Ureter (tissue), 1 donor: ENCODE results near the gene ST6GALNAC4. TPM values are rescaled to one million over a fixed set of nuclear protein-coding genes. Genes with fewer than 3 reads are reported as not detected.

ENCODE experiments used
- DNase-seq: peaks from one replicate; pipeline ENCODE4 v3.0.0-alpha.2; 2020; ENCODE audit warnings: low spot score
- total RNA-seq: library from RNA; stranded (reverse); gene quantifications from one replicate; pipeline ENCODE4 v1.2.4, GENCODE V29; 2023
- donor health status: DM: yes; HTN: yes; CAD: no.

The ST6GALNAC4 gene
- total RNA-seq, 1 donor from 2014 or later = 25.8 TPM

GRCh38 chr9:127912296-127912695 lies 4.5 kb downstream of the ST6GALNAC4 start:
- DNase-seq = no peak

DNA sequence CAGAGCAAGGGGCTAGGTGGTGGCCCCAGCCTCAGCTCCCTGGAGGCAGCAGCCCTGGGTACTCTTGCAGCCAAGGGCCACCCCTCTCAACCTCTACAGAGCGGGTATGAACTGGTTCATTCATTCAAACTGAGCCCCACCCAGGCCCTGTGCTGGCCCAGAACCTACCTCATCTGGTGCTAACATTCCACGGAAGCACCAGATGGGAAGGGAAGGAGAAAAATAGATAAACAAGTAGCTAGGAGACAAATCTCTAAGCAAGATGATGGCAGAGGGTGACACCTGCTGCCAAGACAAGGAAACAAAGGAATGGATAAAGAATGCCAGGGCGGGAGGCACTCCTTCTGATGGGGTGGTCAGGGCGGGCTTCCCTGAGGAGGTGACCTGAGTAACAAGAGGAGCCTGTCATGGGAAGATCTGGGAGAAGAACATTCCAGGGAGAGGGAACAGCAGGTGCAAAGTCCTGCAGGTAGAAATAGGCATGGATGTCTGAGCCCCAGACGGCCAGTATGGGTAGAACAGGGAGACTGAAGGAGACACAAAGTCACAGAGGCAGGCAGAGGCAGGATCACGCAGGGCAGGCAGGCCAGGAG lies 6.1 kb downstream of the ST6GALNAC4 start:
- no peak for DNase-seq

- no peak for DNase-seq
Observed at GRCh38 chr9:127909839-127910273, 7.0 kb downstream of the ST6GALNAC4 start.

- DNase-seq = no peak
Observed at GRCh38 chr9:127908660-127908926, 8.2 kb downstream of the ST6GALNAC4 start.

GRCh38 chr9:127907867-127908659 lies 8.8 kb downstream of the ST6GALNAC4 start:
- no peak for DNase-seq

GRCh38 chr9:127905788-127906191 lies 11.1 kb downstream of the ST6GALNAC4 start:
- DNase-seq = no peak

- no peak for DNase-seq
Observed at GRCh38 chr9:127905004-127905728, 11.7 kb downstream of the ST6GALNAC4 start.

DNA sequence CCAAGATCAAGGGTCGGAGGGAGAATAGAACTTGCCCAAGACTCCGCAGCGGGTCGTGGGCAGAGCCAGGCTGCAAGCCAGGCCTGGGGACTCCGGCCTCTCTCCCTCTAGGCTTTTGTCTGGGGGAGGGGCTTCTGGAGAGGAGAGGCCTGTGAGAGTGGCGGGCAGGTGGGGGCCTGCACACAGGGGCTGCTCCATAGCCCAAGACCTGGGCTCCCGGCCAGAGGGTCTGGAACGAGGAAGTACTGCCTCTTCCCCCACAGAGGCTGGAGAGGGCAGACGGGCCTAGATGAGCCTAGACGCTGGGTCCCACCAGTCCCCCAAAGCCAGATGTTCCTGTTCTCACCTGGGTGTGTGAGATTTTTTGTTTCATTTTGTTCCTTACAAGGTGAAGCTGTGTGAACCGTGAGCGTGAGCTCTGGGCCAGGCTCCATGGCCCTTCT lies 12.3 kb downstream of the ST6GALNAC4 start:
- peak; percentile 88 for DNase-seq

DNA sequence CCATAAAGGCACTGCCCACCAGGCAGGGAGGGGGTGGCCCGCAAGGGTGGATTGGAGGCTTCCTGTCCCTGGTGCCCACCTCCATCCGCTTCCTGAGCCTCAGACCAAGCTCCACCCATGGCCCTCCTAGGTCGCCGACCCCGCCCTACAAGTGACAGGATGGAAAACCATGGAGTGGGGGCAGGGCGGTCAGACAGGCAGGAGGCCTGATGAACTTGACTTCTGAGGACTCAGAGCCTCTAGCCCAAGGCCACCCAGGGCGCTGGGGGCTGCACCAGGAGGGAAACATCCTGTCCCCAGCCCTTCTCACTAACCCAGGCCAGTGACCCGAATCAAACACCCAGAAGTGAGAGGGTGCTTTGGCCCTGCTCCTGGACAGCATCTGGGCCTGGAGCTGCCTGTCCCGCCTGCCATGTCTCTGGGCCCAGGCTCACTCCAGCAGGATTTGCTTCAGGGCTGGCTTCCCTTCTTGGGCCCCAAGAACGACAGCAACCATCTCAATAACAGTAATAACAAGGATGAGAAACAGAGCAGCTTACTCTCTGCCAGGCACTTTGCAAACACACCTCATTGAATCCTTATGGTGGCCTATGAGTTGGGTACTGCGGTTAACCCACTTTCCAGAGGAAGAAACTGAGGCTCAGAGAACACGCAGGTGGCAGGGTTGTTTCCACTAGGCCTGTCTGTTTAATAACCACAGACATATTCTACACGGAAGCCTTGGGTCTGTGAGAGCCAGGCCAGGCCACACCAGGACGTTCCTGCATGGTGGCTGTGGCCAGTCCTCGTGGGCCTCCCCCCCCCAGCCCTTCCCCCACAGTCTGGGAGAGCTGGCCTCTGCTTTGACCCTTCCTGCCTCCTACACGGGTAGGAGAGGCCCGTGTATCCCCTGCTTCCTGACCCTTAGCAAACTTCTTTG lies 13.0 kb downstream of the ST6GALNAC4 start:
- DNase-seq = peak; percentile 83

DNA sequence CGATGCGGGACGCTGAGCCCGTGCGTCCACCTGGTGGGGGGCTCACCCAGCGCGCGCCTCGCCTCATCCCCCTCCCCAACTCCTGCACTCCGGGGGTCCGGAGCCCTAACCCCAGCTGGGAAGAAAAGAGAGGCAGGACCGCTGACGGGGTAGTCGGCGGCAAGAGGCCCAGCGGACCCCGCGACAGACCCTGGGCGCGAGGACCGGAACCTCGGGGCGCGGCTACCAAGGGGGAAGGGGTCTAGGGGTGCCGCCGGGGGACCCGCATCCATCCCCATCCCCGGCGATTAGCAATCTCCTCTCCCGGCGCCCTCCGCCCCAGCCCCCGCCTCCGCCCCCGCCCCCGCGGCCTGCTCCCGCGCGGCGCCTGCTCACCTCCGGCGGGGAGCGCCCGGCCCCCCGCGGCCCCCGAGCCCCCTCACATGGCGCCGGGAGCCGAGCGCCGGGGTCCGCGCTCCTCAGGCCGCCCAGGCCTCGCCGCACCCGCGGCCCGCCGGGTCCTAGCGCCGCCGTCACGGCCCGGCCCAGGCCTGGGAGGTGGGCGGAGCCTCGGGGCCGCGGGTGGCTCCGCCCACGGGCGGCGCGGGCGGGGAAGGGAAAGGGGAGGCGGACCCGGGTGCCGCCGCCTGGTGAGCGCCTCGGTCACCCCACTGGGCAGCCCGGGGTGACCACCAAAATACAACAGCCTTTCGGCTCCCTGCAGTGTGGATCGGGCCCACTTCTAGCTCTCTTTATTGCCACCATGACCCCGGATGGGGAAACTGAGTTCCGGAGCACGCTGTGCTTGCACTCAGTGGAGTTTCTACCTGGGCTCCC lies 17.5 kb downstream of the ST6GALNAC4 start, which contains the start of gene ST6GALNAC6:
TSS of gene ST6GALNAC6 (minus strand) at position 476 of the 816 bp plus-strand sequence. CDS start 1,622 bp downstream, outside the sequence.
- DNase-seq = no peak

DNA sequence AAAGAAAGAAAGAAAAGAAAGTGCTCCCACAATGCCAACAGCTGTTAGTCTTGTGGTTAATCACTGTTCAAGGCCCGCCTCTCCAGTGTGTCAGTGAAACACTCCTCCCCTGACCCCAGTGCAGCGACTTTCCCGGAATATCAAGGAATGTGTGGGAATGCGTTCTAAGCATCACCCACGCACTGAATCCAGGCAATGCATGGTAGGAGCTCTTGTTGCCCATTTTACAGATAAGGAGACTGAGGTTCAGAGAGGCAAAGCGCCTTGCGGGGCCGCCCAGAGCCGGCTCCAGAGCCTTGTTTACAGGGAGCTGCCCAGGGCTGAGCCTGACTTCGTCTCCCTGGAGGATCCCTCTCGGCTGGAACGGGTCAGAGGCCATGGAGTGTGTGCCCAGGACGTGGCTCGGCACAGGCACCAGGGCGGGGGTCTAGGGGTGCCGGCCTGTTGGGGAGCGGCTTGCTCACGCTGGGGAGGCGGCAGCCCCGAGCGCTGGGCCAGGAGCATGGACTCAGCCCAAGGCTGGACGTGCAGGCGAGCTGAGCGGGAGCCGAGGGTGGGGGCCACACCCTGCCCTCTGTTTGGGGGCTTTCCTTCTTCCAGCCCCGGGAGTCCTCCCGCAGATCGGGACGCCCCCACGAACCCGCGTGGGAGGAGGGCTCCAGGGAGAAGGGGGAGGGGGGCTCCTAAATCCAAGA lies 18.3 kb downstream of the ST6GALNAC4 start:
- DNase-seq = no peak

DNA sequence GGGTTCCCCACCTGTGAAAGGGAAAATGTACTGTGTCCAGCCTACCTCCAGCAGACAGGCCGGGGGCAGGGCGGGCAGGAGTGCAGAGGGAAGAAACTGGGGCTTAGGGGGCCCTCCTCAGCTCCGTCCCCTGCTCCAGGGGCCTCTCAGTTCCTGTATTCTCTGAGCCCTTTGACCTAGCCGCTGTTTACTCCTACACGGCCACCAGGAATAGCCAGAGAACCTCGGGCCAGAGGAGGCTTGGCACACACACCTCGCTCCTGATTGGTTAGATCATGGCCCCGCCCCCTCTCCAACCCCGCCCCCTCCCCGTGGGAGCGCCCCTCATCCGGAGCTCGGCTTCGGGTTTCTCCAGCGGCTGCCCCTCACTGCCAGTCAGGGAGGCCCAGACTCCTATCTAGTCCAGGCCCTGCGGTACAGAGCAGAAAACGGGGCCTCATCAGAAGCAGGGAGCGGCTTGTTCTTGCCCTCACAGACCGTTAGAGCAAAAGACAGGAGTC lies 19.6 kb downstream of the ST6GALNAC4 start:
- peak; percentile 85 for DNase-seq

DNA sequence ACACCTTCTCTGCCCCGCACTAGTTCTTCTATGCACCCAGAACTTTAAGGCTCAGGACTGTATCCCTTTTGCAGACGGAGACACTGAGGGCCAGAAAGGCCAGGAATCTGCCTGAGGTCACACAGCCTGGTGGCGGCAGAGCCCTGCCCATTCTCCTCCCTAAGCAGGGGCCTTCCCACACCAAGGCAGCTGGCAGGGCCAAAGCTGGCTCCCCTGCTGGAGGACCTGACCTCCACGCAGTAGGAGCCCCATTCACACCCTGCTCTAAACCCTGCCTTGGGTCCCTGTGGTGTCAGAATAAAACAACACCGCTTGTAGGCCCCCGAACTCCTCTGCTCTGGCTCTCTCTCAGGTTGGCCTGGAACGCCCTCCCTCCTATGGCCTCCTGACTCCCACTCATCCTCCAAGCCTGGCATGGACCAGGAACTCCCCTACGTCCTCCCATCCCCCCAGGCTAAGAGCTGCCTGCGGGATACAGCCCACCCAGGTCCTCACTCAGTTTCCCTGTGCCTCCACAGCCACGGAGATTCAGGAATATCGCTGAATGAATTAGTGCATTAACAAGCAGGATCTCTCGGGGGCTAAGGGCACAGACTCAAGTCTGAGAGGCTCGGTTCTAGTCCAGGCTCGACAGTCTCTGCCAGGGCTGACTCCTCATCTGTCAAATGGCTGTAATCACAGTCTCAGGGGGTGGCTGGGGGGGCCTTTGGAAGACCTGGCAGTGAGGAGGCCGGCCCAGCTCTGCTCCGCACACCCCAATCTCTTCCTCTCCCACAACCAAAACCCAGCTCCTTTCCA lies 20.2 kb downstream of the ST6GALNAC4 start:
- no peak for DNase-seq

GRCh38 chr9:127895811-127896210 lies 21.0 kb downstream of the ST6GALNAC4 start:
- no peak for DNase-seq

DNA sequence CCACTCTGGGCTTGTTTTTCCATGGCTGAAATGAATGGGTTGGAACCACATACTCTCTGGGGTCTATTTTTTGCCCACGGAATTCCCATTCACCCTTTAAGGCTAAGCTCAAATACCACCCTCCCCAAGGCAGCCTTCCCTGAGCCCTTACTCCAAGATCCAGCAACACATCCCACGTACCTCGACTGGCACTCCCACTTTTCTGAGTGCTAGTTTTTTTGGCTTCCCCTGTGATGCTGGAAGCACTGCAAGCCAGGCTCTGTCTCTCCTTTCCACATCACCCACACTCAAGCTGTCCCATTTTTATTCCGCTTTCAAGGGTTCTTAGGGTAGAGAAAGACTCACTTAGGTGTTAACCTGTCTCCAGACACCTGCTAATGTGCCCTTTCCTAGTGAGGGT lies 23.4 kb downstream of the ST6GALNAC4 start:
- DNase-seq = no peak

- DNase-seq = no peak
Observed at GRCh38 chr9:127892831-127893230, 24.0 kb downstream of the ST6GALNAC4 start.

- DNase-seq = no peak
Observed at GRCh38 chr9:127890053-127890452, 26.8 kb downstream of the ST6GALNAC4 start.

DNA sequence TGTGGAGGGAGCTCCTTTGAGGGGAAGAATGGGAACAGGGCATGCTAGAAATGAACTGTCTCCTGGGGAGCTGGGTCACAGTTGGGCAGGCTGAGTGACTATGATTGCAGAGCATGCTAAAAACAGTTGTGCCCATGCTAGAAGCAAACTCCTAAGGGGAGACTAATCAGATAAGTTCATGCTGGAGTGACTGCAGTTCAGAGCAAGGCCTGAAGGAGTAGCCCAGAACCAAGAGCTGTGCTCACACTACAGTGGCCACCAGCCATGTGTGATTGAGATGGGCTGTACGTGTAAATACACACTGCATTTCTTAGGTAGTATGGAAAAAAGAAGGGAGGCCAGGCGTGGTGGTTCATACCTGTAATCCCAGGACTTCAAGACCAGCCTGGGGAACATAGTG lies 29.0 kb downstream of the ST6GALNAC4 start:
- DNase-seq = no peak

DNA sequence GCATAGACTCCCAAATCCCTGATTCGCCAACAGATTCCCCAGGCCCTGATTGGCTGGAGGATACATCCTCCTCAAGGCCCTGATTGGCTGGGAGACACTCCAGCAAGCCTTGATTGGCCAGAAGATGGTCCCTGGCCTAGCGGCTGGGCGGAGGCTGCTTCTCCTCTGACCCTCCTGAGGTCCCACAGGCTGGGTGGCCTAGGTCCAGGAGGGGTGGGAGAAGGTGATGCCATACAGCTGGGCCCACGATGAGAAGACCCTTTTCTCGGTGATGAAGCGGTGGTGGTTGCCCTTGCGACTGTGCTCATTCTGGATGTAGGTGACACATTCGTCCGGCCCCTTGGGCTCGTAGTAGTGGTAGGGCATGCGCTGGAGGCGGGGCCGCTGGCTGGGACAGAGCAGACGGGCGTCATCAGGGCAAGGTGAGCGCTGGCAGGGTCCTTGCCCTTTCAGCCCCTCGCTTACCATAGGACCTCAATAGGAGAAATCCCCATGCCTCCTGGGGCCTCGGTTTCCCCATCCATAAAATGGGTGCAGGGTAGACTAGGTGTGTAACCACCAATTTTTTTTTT lies 30.4 kb downstream of the ST6GALNAC4 start:
- DNase-seq = no peak
